ENCODE measurements around the gene AMPH. TPM values are rescaled to one million over a fixed set of nuclear protein-coding genes. Genes with fewer than 3 reads are reported as not detected.
A peak's percentile ranks its signal among the peaks of the same experiment; 100 is the strongest.
"Not testable (repeated sequence)": the region's sequence is repeated elsewhere in the genome, so short reads cannot be mapped to it uniquely, and the experiment has no call there.

Gene AMPH
- polyA plus RNA-seq, 1 experiment = 1.5 TPM

- POLR2A ChIA-PET; H3K27me3 ChIP-seq (ENCODE audit: control insufficient read depth, insufficient read depth, low read length); DNase-seq (ENCODE audit: low read depth); H3K36me3 ChIP-seq (ENCODE audit: control insufficient read depth, insufficient read depth, low read length); H3K4me3 ChIP-seq (ENCODE audit: low read depth, low read length): not testable (repeated sequence)
- CTCF ChIA-PET = interaction anchor here (0.9 to 1.1 kb wide), 4 partner anchors 13 to 138 kb away, joined by 3 to 5 read pairs (median 3); no protein-coding TSS in a partner anchor
- peak; percentile 63 for TF ChIP-seq CTCF (IDR thresholded peaks at IDR 0.05; ENCODE audit: insufficient read depth, low read depth, low read length)
Observed at GRCh38 chr7:38354271-38354851, 276.8 kb downstream of the AMPH start.

GRCh38 chr7:38353431-38353881 lies 277.7 kb downstream of the AMPH start:
- H3K27me3 ChIP-seq (ENCODE audit: control insufficient read depth, insufficient read depth, low read length); CTCF ChIA-PET; POLR2A ChIA-PET; H3K36me3 ChIP-seq (ENCODE audit: control insufficient read depth, insufficient read depth, low read length); DNase-seq (ENCODE audit: low read depth); H3K4me3 ChIP-seq (ENCODE audit: low read depth, low read length): not testable (repeated sequence)

DNA sequence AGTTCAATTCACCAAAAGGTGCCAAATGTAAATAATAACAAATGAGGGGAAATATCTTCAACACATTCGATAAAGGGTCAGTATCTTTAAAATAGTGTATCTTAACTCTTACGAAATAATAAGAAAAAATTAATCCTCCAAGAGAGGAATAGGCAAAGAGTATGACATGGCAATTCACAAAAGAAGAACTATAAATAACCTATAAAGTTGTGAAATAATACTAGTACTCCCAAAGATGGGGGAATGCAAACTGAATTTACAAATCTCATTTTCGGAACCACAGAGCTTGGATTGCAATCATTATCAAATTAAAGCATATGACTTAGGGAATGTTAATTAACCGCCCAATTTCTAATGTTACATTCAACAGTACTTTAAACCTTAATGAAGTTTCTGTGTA lies 279.6 kb downstream of the AMPH start:
- Histone ChIP-seq H3K4me3 (ENCODE audit: low read depth, low read length) (no peak overlapping the region), H3K36me3 (ENCODE audit: control insufficient read depth, insufficient read depth, low read length) (no peaks in the 10 kb centered on the region), H3K27me3 (ENCODE audit: control insufficient read depth, insufficient read depth, low read length) (no peaks in the 10 kb centered on the region)
- TF ChIP-seq CTCF (IDR thresholded peaks at IDR 0.05; ENCODE audit: insufficient read depth, low read depth, low read length) = no peak
- no peak for DNase-seq (ENCODE audit: low read depth)
- ChIA-PET CTCF (interaction anchor here (0.7 kb wide), 1 partner anchor 23 kb away, joined by 3 read pairs; no protein-coding TSS in a partner anchor), POLR2A (no interaction called here)

- CTCF ChIA-PET = interaction anchor here (0.7 to 1.0 kb wide), 2 partner anchors 9 to 22 kb away, joined by 3 read pairs; no protein-coding TSS in a partner anchor
- POLR2A ChIA-PET; H3K4me3 ChIP-seq (ENCODE audit: low read depth, low read length): not testable (repeated sequence)
Observed at GRCh38 chr7:38350777-38351176, 280.4 kb downstream of the AMPH start.

DNA sequence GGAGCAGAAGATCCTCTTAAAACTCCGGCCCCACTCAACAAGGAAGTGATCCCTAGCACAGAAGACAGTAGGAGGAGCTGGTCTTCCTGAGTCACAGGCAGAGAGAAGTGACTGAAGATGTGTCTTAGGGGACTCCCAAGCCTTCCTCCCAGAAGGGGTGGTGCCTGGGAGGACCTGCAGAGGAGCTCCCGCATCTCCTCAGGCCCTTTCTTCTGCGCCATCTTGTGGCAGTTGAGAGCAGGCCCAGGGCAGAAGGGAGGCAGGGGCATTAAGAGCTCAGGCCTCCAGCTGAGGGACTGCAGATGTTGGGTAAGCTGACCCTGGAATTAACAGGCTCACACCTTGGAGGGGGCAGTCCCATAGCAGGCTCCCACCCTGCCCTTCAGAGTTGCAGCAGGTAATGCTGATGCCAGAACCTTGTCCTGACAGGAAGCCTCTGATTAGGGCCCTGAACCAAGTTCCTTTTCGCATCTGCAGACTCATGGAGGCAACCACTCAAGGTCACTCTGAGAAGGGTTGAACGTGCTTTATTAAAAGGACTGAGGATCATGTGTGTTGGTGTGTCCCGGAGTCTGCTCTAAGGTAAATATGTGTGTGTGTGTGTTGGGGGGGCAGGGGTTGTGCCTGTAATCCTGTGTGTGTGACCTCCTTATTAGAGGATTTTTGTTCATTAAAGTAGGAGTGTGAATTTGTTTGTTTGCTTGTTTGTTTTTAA lies 281.1 kb downstream of the AMPH start:
- CTCF ChIA-PET = interaction anchor here (1.0 to 1.9 kb wide), 3 partner anchors 9 to 20 kb away, joined by 3 to 4 read pairs (median 3); no protein-coding TSS in a partner anchor
- H3K36me3 ChIP-seq (ENCODE audit: control insufficient read depth, insufficient read depth, low read length); POLR2A ChIA-PET; H3K27me3 ChIP-seq (ENCODE audit: control insufficient read depth, insufficient read depth, low read length); DNase-seq (ENCODE audit: low read depth); H3K4me3 ChIP-seq (ENCODE audit: low read depth, low read length): not testable (repeated sequence)
- TF ChIP-seq CTCF (IDR thresholded peaks at IDR 0.05; ENCODE audit: insufficient read depth, low read depth, low read length) = peak; percentile 16; the same call in 1 of the 2 replicates

More at GRCh38 chr7:38350777-38351176, 280.4 kb downstream of the AMPH start:
- H3K27me3 ChIP-seq (ENCODE audit: control insufficient read depth, insufficient read depth, low read length); DNase-seq (ENCODE audit: low read depth); H3K36me3 ChIP-seq (ENCODE audit: control insufficient read depth, insufficient read depth, low read length): not testable (repeated sequence)

DNA sequence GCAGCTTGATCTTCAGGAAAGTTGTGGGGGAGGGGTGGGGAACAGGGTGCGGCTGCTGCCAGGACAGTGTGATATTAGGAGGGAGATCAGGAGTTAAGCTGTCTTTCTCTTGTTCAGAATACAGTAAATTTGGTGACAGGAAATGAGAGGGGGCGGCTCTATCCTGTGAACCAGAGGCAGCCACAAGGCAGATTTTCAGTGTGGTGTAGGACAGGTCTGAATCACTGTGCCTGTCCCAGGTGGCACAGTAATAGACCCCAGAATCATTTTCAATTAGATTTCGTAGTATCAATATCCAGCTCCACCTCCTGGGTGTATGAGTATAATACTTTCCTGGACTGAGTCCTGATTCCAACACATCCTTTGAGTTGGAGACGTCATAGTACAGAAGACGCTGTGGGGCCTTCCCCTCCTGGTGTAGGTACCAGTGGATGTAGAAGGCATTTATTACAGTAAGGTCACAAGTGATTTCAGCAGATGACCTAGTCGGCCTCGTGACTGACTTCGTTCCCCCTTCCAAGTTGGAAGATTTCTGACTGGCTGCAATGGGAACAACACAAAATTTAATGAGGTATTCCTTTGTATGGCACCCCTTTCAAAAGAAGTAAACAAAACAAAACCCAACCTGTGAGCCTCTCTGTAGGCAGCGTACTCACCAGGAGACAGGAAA lies 281.9 kb downstream of the AMPH start:
- POLR2A ChIA-PET; DNase-seq (ENCODE audit: low read depth); H3K4me3 ChIP-seq (ENCODE audit: low read depth, low read length); H3K36me3 ChIP-seq (ENCODE audit: control insufficient read depth, insufficient read depth, low read length); H3K27me3 ChIP-seq (ENCODE audit: control insufficient read depth, insufficient read depth, low read length): not testable (repeated sequence)
- CTCF ChIA-PET = interaction anchor here (1.2 to 1.9 kb wide), 2 partner anchors 12 to 20 kb away, joined by 3 to 4 read pairs; no protein-coding TSS in a partner anchor

All from BJ (cell line).